ENCODE data around the gene RGS11.

DNA sequence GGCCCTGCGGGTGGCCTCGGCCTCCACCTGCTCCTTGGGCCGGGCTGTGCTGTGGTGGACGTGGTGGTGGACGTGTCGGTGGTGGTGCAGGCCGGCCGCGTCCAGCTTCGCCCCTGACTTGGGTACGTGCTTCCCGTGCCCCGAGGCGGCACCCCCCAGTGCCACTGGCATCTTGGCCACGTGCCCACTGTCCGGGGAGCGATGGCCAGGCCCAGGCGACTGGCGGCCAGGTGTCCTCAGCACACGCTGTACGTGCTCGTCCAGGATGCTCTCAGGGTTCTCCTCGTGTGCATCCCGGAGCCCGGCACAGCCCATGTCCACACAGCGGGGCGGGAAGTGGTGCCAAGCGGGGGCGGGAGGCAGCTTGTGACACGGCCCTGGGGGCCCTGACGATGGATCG, 22.1 kb upstream of the RGS11 start:
- TF ChIP-seq EZH2 (IDR thresholded peaks at IDR 0.05; ENCODE audit: low read depth, unreplicated experiment), result no peak
- no peak for TF ChIP-seq CTCF (conservative IDR thresholded peaks at IDR 0.05; ENCODE audit: low read depth in 2 of 2)
- no peak for TF ChIP-seq JUNB (IDR thresholded peaks at IDR 0.05; ENCODE audit: unreplicated experiment)
- TF ChIP-seq REST (IDR thresholded peaks at IDR 0.05; ENCODE audit: unreplicated experiment), result no peak
